GM15510 (cell line): ENCODE data around the gene POLR2M.

Experiments used
- POLR2A ChIP-seq: IDR thresholded peaks from 3 replicates; pipeline ENCODE4 v1.6.1; 2011; ENCODE audit warnings: borderline replicate concordance; ENCODE audit not compliant: insufficient read length; ENCODE audit errors: extremely low read depth

POLR2M gene

GRCh38 chr15:57708047-57708446 is 1.5 kb downstream of the POLR2M start:
- no peak for TF ChIP-seq POLR2A

GRCh38 chr15:57718309-57718708 is 11.8 kb downstream of the POLR2M start:
- TF ChIP-seq POLR2A, result no peak

- no peak for TF ChIP-seq POLR2A
Observed at GRCh38 chr15:57720867-57721266, 14.4 kb downstream of the POLR2M start.

GRCh38 chr15:57726411-57726810 is 19.9 kb downstream of the POLR2M start:
- TF ChIP-seq POLR2A, result no peak

GRCh38 chr15:57727031-57727430 is 20.5 kb downstream of the POLR2M start:
- no peak for TF ChIP-seq POLR2A

GRCh38 chr15:57728436-57728835 is 21.9 kb downstream of the POLR2M start:
- no peak for TF ChIP-seq POLR2A

GRCh38 chr15:57730876-57731275 is 24.4 kb downstream of the POLR2M start:
- no peak for TF ChIP-seq POLR2A

GRCh38 chr15:57731530-57732103 is 25.1 kb downstream of the POLR2M start:
- no peak for TF ChIP-seq POLR2A

- TF ChIP-seq POLR2A, result no peak
Observed at GRCh38 chr15:57732526-57733331, 26.2 kb downstream of the POLR2M start.

GRCh38 chr15:57734860-57735259 is 28.3 kb downstream of the POLR2M start:
- TF ChIP-seq POLR2A, result no peak

- no peak for TF ChIP-seq POLR2A
Observed at GRCh38 chr15:57735431-57735830, 28.9 kb downstream of the POLR2M start.

GRCh38 chr15:57735891-57736290 is 29.4 kb downstream of the POLR2M start:
- no peak for TF ChIP-seq POLR2A

- no peak for TF ChIP-seq POLR2A
Observed at GRCh38 chr15:57736591-57736990, 30.1 kb downstream of the POLR2M start.

GRCh38 chr15:57738734-57739237 is 32.3 kb downstream of the POLR2M start:
- no peak for TF ChIP-seq POLR2A

GRCh38 chr15:57740048-57740447 is 33.5 kb downstream of the POLR2M start:
- no peak for TF ChIP-seq POLR2A

GRCh38 chr15:57741089-57741488 is 34.6 kb downstream of the POLR2M start:
- no peak for TF ChIP-seq POLR2A

- no peak for TF ChIP-seq POLR2A
Observed at GRCh38 chr15:57743424-57743823, 36.9 kb downstream of the POLR2M start.

GRCh38 chr15:57746786-57747185 is 40.3 kb downstream of the POLR2M start:
- TF ChIP-seq POLR2A, result no peak
